HG02981 (cell line): Measurements from ENCODE around the gene MRPL38.

Experiments
- ATAC-seq: cut with Tn5 transposase; IDR thresholded peaks from one replicate; pipeline ENCODE4 v1.9.1; 2021; ENCODE audit warnings: mild to moderate bottlenecking, moderate library complexity; ENCODE audit not compliant: unreplicated experiment

Gene MRPL38

DNA sequence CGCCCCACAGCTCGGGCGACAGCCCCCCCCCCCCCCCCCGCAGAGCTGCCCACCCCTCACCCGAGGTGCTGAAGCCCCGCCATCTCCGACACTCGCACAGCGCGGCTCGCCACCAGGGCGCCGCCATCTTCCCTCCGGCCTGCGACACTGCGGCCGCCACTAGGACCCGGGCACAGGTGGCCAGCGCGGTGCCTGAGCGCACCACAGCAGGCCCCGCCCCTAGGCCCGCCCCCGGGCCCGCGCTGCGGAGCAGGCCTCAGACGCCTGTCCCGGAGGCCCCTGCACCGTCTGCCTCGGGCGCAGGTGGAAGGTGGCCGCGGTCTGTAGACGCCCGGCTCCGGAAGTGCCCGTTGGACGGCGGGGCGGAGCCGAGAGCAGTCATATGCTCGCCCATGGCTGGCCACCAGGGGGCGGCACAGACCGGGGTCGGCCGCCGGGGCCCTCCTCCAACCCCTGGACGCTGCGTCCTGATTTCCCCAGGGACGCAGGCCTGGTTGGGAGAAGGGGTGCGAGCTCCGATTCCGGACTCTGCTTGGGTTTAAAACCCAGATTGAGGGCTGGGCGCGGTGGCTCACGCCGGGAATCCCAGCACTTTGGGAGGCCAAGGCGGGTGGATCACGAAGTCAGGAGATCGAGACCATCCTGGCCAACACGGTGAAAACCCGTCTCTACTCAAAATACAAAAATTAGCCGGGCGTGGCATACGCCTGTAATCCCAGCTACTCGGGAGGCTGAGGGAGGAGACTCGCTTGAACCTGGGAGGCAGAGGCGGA lies at the start of gene MRPL38:
Gene MRPL38, minus strand, starts transcription at position 136 of the 773 bp plus-strand sequence. Its CDS starts 9 bp downstream, at position 127.
- peak; percentile 95 for ATAC-seq

DNA sequence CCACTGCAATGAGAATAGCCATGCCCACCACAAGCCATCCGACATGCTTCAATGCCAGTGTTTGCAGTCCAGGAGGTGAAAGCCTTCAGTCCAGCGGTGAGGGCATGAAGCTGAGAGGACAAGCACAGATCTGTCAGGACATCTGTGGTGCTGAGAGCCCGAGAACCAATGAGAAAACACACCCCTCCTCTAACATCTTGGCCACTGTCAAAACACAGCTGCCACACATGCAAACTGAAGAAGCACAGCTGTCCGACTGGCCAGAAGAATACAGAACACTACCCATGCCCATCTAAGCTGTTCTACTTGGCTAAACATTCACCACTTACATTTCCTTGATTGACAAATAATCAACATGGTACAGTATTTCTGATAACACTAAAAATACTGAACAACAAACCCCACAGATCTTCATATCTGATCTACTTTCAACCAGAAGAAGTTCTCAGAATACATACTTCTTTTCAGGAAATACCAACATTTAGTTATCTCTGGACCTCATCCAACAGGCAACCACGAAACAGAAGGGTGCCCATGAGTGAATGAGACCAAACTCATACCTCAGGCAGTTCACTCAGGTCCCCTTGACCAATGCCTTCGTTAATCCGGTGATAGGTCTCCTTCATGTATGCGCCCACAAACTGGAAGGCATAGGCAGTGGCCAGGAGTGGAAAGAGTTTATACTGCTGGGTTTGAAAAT lies 46.3 kb upstream of the MRPL38 start:
- ATAC-seq = no peak

DNA sequence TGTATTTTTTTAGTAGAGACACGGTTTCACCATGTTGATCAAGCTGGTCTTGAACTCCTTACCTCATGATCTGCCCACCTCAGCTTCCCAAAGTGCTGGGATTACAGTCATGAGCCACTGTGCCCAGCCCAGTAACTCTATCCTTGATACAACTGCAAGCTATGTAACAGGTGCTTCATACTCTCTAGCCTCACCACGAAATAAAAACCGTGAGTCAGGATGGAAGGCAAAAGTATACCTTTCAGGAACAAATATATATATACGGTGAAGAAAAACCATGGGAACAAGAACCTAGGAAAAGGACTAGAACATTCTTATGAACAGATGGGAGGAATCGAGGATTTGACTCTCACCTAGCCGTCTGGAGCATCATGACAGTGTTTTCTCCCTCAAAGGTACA lies 45.7 kb upstream of the MRPL38 start:
- no peak for ATAC-seq

- no peak for ATAC-seq
Measured at GRCh38 chr17:75945211-75945610, 40.5 kb upstream of the MRPL38 start.

GRCh38 chr17:75943491-75943890 lies 38.8 kb upstream of the MRPL38 start:
- ATAC-seq = no peak

- no peak for ATAC-seq
Measured at GRCh38 chr17:75942473-75942872, 37.8 kb upstream of the MRPL38 start.

GRCh38 chr17:75941442-75941819 lies 36.7 kb upstream of the MRPL38 start:
- no peak for ATAC-seq

DNA sequence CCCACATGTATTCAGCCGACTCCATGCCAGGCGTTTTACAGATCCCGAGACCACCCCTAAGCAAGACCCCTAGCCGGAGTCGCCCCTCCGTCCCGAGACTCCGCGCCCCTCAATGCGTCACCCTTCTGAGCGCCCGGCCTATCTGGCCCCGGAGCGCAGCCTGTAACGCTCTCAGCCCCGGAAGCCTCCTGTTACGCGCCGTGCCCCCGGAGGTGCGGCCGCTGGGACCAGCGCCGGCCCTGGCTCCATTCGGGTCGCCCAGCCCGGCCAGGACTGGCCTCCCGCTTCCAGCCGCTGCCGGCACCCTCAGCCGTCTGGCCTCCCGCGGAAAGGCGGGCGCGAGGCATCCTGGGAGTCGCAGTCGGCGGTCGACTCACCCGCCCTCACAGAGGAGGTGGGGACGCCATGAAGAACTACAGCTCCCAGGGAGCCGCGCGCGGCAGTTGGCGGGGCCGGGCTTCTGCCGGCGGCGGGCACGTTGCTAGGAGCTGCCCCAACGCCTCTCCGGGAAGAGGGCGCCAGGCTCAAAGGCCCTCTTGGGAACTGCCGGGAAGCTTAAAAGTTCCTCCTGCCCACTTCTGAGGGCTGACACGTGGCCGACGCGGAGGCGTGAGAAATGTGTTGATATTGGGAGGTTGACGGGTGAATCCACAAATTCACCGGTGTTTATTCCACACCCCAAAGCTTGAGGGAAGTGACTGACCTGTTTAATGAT lies 36.2 kb upstream of the MRPL38 start, which contains the start of gene FBF1:
Gene FBF1, minus strand, starts transcription at position 316 of the 715 bp plus-strand sequence. CDS start 2,893 bp downstream, outside the sequence.
- peak; percentile 96 for ATAC-seq

DNA sequence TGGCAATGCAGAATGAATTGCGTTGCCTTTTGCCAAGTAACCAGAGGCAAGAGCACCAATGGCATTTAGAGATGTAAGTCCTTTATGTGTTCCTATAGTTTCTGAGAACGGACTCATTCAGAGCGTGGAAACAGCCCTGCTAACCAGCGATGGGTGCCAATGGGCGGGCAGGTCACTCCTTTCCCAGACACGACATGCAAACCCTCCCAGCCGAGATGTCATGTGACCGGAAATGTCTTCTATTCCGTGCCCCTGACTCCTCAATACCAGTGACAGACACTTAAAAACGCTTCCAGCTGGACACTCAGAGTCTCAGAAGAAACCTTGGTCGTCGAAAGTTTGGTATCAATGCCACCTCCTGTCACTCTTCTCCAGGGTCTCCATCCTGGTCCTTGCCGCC lies 33.0 kb upstream of the MRPL38 start:
- ATAC-seq = no peak

GRCh38 chr17:75933808-75934207 lies 29.1 kb upstream of the MRPL38 start:
- no peak for ATAC-seq

DNA sequence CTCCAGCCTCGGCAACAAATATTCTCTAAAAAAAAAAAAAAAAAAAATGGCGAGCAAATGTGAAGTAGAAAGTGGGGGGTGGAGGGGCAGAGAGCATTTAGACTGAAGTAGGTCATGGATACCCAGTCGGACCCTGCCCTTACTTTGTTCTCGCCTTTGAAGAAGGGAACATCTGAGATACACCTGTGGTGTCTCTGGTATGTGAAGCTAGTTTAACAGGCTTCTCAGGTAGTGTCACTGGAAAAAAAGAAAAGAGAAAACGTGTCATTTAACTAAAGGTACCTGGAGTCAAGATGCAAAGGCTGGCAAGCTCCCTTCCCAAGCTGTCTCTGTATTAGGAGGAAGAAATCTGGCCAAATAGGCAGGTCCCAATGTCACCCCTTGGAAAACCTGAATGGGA lies 28.2 kb upstream of the MRPL38 start:
- ATAC-seq = no peak

DNA sequence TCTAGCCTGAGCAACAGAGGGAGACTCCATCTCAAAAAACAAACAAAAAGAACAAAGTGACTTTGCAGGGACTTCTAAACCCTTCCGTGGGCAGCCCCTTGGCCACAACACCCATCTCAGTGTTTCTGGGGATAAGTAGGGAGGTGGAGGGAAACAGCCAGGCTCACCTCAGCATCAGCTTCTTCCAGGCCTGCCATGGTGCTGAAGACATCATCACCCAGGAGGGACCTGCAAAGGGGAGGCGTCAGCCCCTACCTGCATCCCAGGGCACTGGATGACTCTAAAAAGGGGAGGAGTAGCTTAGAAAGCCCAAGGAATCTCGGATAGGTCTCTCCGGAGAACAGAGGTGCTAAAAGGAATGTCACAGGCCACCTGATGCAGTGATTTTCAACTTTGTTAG lies 26.4 kb upstream of the MRPL38 start:
- no peak for ATAC-seq

DNA sequence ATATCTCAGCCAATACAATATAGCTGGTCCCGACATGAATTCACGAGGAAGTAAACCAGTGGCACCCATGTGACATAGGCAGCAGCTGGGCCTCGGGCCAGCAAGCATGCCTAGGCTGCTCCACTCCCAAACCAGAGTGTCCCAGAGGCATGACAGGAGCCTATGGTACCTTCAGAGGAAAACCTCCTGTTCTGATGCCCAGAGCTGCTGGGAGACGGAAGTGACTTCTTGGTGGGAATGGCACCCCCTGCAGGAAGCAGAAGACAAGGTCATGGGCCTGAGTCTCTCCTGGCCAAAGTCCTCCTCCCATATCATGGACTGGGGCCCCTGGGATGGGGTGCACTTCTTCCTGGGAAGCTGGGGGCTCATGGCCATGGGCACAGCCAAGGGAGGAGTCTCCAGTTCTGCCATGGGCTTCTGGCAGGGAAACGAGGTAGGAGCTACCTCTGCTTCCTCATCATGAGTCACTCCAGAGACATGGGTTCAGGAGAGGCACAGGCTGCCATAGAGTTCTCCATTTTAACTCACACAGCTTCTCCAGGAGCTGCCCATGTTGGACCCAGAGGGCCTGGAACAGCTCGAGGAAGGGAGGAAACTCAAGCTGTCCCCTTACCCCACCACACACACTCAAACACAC lies 22.7 kb upstream of the MRPL38 start:
- no peak for ATAC-seq

- ATAC-seq = no peak
Measured at GRCh38 chr17:75926456-75926855, 21.8 kb upstream of the MRPL38 start.

GRCh38 chr17:75925912-75926311 lies 21.2 kb upstream of the MRPL38 start:
- ATAC-seq = no peak

DNA sequence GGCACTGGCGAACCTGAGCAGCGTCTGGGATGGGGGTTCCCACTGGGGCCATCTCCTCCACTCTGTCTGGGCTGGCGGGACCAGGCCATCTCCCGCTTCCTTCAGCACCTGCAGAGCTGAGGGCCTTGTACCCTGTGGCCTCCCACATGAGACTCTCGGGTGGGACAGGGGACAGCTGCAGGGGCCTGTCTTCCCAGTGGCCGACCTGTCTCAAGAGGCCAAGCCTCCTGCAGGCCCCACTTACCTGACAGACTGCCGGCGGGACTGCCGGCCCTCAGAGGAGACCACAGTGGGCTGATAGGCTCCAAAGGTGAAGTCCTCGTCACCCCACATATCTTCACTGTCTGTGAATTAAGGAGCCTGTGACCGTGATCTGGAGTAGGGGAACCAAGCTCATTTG lies 20.4 kb upstream of the MRPL38 start:
- ATAC-seq = no peak

DNA sequence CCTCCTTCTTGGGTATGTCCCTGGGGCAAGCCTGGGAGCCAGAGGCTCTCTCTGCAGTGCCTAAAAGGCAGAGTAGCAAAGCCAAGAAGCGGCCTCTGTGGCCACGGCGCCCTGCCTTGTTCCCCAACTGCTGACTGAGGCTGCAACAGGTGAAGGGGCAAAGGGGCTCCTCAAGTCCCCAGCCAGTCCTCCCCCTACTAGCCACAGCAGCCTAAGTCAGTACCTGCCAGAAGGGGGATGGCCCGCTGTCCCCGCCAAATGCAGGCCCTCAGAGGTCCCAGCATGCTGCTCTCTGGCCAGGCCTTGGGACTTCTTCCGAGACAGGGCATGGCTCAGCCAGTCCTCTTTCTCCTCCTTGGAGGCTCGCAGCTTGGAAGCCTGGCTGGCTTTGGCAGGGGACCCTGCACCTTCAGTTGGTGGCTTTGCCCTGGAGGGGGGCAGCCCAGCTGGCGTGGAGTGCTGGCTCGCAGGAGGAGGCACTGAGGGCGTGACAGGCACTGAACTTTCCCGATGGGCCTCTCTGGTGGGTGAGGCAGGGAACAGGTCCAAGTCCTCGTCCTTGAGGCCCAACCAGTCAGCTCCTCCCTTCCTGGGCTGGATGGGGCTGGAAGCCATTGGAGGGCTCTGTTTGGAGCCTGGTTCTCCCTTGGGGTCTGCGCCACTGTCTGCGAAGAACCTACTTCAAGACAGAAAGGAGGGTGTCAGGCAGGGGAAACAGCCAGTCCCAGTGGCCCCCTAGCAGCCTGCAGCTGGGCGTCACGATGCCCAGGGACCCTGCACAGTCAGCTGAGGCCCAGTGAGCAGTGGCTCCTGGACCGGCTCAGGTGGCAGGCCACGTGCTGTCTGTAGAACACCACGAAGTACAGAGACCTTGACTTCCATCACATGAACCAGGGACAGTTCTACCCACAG lies 18.5 kb upstream of the MRPL38 start:
- no peak for ATAC-seq

DNA sequence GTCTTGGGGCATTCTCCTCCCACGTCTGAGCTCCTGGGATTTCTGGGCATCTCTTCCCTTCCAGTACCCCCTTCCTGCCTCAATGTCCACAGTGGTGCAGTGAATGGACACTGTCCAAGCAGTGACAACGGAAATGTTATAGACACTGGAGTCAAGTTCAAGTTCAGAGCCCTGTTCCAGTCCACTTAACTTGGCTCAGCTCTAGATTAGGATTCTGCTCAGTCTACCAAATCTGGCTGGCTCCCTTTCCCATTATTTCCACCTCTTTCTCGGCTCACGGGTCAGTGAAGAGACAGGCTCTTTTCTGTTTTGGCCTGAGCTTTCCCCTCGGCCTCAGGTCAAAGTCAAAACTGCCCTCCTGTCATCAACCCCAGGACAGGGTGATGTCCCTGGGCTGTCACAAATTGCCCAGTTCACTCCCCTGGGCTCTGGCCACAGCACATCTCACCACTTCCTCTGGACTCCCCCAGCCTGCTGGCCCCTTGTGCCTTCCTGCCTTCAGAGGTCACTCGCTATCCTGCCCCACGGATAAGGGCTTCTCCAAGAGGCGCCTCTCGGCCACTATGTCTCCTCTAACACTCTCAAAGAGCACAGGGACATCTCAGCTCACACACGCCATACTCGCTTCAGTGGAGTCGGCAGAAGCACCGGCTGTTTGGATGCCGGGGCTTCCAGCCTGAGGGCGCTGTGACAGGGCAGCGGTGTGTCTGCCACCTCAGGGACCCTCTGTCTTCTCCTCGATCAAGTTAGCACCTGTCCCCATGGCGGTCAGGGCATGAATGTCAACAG lies 17.7 kb upstream of the MRPL38 start:
- no peak for ATAC-seq

DNA sequence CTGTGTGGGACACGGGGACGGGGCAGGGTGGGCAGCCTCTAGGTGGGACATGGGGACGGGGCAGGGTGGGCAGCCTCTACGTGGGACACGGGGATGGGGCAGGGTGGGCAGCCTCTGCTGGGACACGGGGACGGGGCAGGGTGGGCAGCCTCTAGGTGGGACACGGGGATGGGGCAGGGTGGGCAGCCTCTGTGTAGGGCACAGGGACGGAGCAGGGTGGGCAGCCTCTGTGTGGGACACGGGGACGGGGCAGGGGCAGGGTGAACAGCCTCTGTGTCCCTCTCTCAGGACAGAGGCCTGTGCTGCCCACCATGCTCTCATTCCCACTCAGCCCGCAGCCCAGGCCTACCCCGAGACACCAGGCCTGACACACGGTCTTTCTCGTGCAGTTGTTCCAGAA lies 16.9 kb upstream of the MRPL38 start:
- no peak for ATAC-seq
